H9 (cell line): Measurements from ENCODE around the gene HMGCL. TPM values are rescaled to one million over a fixed set of nuclear protein-coding genes. Genes with fewer than 3 reads are reported as not detected.
A peak's percentile ranks its signal among the peaks of the same experiment; 100 is the strongest.

Source experiments
- DNase-seq: peaks from one replicate; pipeline ENCODE4 v3.0.0-alpha.2; 2017
- H2AFZ ChIP-seq: one replicate; pipeline ENCODE4 v1.6.1; 2013; ENCODE audit warnings: mild to moderate bottlenecking, low read length, control low read depth, moderate library complexity
- H2AK5ac ChIP-seq: 2 replicates; pipeline ENCODE4 v1.6.1; 2013; ENCODE audit warnings: low read length, control low read depth, mixed read lengths; ENCODE audit not compliant: insufficient read length
- H2BK120ac ChIP-seq: one replicate; pipeline ENCODE4 v1.6.1; 2013; ENCODE audit warnings: low read depth, mild to moderate bottlenecking, low read length, control low read depth, inconsistent platforms; ENCODE audit not compliant: poor library complexity, severe bottlenecking
- H2BK12ac ChIP-seq: 2 replicates; pipeline ENCODE4 v1.6.1; 2013; ENCODE audit warnings: low read length, control low read depth, mixed read lengths, low read depth; ENCODE audit not compliant: insufficient read length
- H2BK15ac ChIP-seq: 2 replicates; pipeline ENCODE4 v1.6.1; 2013; ENCODE audit warnings: low read depth, low read length, control low read depth
- H2BK20ac ChIP-seq: one replicate; pipeline ENCODE4 v1.6.1; 2013; ENCODE audit warnings: low read depth, mild to moderate bottlenecking, low read length, control low read depth, inconsistent platforms; ENCODE audit not compliant: poor library complexity, severe bottlenecking
- H2BK5ac ChIP-seq: 2 replicates; pipeline ENCODE4 v1.6.1; 2013; ENCODE audit warnings: low read length, control low read depth, mixed read lengths; ENCODE audit not compliant: insufficient read length
- H3K14ac ChIP-seq: 2 replicates; pipeline ENCODE4 v1.6.1; 2013; ENCODE audit warnings: low read length, control low read depth; ENCODE audit not compliant: insufficient read depth
- H3K18ac ChIP-seq: 2 replicates; pipeline ENCODE4 v1.6.1; 2013; ENCODE audit warnings: low read depth, mild to moderate bottlenecking, mixed read lengths, low read length, control low read depth; ENCODE audit not compliant: insufficient read length
- H3K23ac ChIP-seq: 2 replicates; pipeline ENCODE4 v1.6.1; 2013; ENCODE audit warnings: low read length, control low read depth, mixed read lengths, low read depth; ENCODE audit not compliant: insufficient read length
- H3K23me2 ChIP-seq: 2 replicates; pipeline ENCODE4 v1.6.1; 2013; ENCODE audit warnings: low read depth, mild to moderate bottlenecking, mixed read lengths, low read length, control low read depth; ENCODE audit not compliant: insufficient read length, poor library complexity, severe bottlenecking
- H3K27ac ChIP-seq: 2 replicates; pipeline ENCODE4 v1.5.1; 2013; ENCODE audit warnings: low read length, control low read depth, mixed read lengths, low read depth; ENCODE audit not compliant: insufficient read length
- H3K27me3 ChIP-seq: 2 replicates; pipeline ENCODE4 v1.6.1; 2013; ENCODE audit warnings: low read length, control low read depth, inconsistent platforms; ENCODE audit not compliant: insufficient read depth
- H3K4ac ChIP-seq: 2 replicates; pipeline ENCODE4 v1.6.1; 2013; ENCODE audit warnings: low read depth, mild to moderate bottlenecking, control low read depth, inconsistent platforms, low read length, moderate library complexity
- H3K4me1 ChIP-seq: 2 replicates; pipeline ENCODE4 v1.6.1; 2013; ENCODE audit warnings: low read length, control low read depth, inconsistent platforms; ENCODE audit not compliant: insufficient read depth
- H3K4me2 ChIP-seq: 2 replicates; pipeline ENCODE4 v1.6.1; 2013; ENCODE audit warnings: low read length, control low read depth, mixed read lengths; ENCODE audit not compliant: insufficient read length, insufficient read depth
- H3K56ac ChIP-seq: 2 replicates; pipeline ENCODE4 v1.6.1; 2013; ENCODE audit warnings: low read depth, mild to moderate bottlenecking, mixed read lengths, low read length, control low read depth; ENCODE audit not compliant: insufficient read length
- H3K79me1 ChIP-seq: 2 replicates; pipeline ENCODE4 v1.6.1; 2013; ENCODE audit warnings: low read depth, mild to moderate bottlenecking, moderate library complexity, low read length, control low read depth, inconsistent platforms; ENCODE audit not compliant: insufficient read depth, poor library complexity, severe bottlenecking
- H3K79me2 ChIP-seq: 2 replicates; pipeline ENCODE4 v1.6.1; 2013; ENCODE audit warnings: low read length, control low read depth, inconsistent platforms; ENCODE audit not compliant: insufficient read depth
- H3K9ac ChIP-seq: 2 replicates; pipeline ENCODE4 v1.6.1; 2013; ENCODE audit warnings: low read length, control low read depth, mixed read lengths; ENCODE audit not compliant: insufficient read length; ENCODE audit errors: extremely low read depth
- H3K9me3 ChIP-seq: one replicate; pipeline ENCODE4 v1.6.1; 2013; ENCODE audit warnings: low read depth, low read length, inconsistent platforms; ENCODE audit not compliant: control insufficient read depth
- H3T11ph ChIP-seq: one replicate; pipeline ENCODE4 v1.6.1; 2013; ENCODE audit warnings: mild to moderate bottlenecking, low read length, control low read depth, inconsistent platforms
- H4K20me1 ChIP-seq: one replicate; pipeline ENCODE4 v1.6.1; 2013; ENCODE audit not compliant: control insufficient read depth, insufficient read length, insufficient read depth
- H4K5ac ChIP-seq: 2 replicates; pipeline ENCODE4 v1.6.1; 2013; ENCODE audit warnings: low read depth, mild to moderate bottlenecking, mixed read lengths, low read length, control low read depth; ENCODE audit not compliant: insufficient read length
- H4K8ac ChIP-seq: replicated peaks from 2 replicates; pipeline ENCODE4 v1.6.1; 2013; ENCODE audit warnings: low read length, control low read depth, mixed read lengths, low read depth; ENCODE audit not compliant: insufficient read length
- H4K91ac ChIP-seq: 2 replicates; pipeline ENCODE4 v1.6.1; 2013; ENCODE audit warnings: low read depth, mild to moderate bottlenecking, moderate library complexity, mixed read lengths, low read length, control low read depth; ENCODE audit not compliant: insufficient read length
- H3K27ac Mint-ChIP-seq, 3 experiments: 2 replicates in 2 of 3; 3 replicates in 1 of 3; pipeline ENCODE4 v1.8.0; 2020 to 2021; ENCODE audit warnings: mixed read lengths in 3 of 3, mild to moderate bottlenecking in 1 of 3, moderate library complexity in 1 of 3
- H3K27me3 Mint-ChIP-seq: 2 replicates; pipeline ENCODE4 v1.8.0; 2021; ENCODE audit warnings: low read depth, mild to moderate bottlenecking, moderate library complexity, mixed read lengths
- H3K36me3 Mint-ChIP-seq, 3 experiments: 2 replicates in 2 of 3; 3 replicates in 1 of 3; pipeline ENCODE4 v1.8.0; 2020 to 2021; ENCODE audit warnings: low read depth in 3 of 3, mixed read lengths in 3 of 3; ENCODE audit not compliant: insufficient read depth in 1 of 3
- H3K4me1 Mint-ChIP-seq, 2 experiments: 2 replicates each; pipeline ENCODE4 v1.8.0; 2020; ENCODE audit warnings: mixed read lengths in 2 of 2
- H3K4me3 Mint-ChIP-seq, 2 experiments: 2 replicates in 1 of 2; 3 replicates in 1 of 2; pipeline ENCODE4 v1.8.0; 2020 to 2021; ENCODE audit warnings: mild to moderate bottlenecking in 2 of 2, mixed read lengths in 2 of 2, moderate library complexity in 1 of 2
- H3K9me3 Mint-ChIP-seq, 2 experiments: 2 replicates in 1 of 2; 3 replicates in 1 of 2; pipeline ENCODE4 v1.8.0; 2020; ENCODE audit warnings: mild to moderate bottlenecking in 2 of 2, mixed read lengths in 2 of 2, moderate library complexity in 1 of 2
- WGBS: extraction: QIAGEN DNeasy Blood & Tissue Kit; methylation state at CpG from one replicate; pipeline ENCODE4 v1.1.7; 2013; ENCODE audit warnings: missing lambda C conversion rate, low lambda C conversion rate, mixed read lengths; ENCODE audit not compliant: insufficient read length; ENCODE audit errors: extremely low coverage; 5-methylcytosine and 5-hydroxymethylcytosine counted together
- total RNA-seq: library from RNA; stranded (reverse); gene quantifications from 2 replicates; pipeline ENCODE4 v1.2.1, GENCODE V29; 2021
- TF ChIP-seq, protein P1 (sequence below): fragments of 200-600 bp; sonication (generic); conservative IDR thresholded peaks from 3 replicates; pipeline ENCODE4 v1.8.0; 2021; ENCODE audit warnings: antibody characterized with exemption, mild to moderate bottlenecking

Gene HMGCL
- total RNA-seq, 1 experiment from 2014 or later, result 15.9 TPM

DNA sequence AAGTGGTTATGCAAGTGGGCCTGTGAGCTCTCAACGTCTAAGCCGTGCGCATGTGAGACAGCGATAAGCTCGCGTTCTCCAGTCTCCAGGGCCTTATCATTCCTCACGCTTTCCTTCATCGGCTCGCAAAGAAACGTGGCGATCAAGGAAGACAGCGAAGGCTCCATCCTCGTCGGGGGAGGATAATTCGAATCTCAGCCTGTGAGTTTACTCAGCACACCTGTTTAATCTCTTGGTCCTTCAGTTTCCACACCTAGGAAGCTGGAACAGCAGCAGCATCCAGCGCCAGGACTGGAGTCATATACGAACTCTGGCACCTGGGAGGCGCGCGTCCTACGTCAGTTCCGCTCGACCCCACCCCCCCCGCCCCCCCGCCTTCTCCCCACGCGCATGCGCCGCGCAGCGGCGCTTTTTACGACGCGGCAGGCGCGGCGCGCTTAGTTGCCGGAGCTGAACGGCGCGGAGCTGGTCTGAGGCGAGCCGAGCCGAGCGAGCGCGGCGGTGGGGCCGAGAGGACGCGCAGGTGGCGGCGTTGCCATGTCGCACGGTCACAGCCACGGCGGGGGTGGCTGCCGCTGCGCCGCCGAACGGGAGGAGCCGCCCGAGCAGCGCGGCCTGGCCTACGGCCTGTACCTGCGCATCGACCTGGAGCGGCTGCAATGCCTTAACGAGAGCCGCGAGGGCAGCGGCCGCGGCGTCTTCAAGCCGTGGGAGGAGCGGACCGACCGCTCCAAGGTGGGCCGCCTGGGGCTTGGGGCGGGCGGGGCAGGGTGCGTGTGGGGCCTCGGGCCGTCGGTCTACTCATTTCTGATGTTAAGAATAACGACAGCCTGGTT, 47.0 kb downstream of the HMGCL start, which contains the start of gene PITHD1:
TSS of gene PITHD1 (plus strand) at position 440 of the 836 bp plus-strand sequence. CDS start at position 538, 98 bp downstream.
- no peak within 1 kb of the TSS for H2AK5ac ChIP-seq
- peaks cover 6% of the 10 kb centered on the region for H3K23me2 ChIP-seq
- H3K18ac ChIP-seq, result peak within 1 kb of the TSS; percentile 55
- H3K27ac ChIP-seq, result peak within 1 kb of the TSS; percentile 24
- Mint-ChIP-seq H3K4me1 (peaks cover 9 to 22% of the 10 kb centered on the region in 2 experiments), H3K27me3 (no peaks in the 10 kb centered on the region), H3K9me3 (no peaks in the 10 kb centered on the region), H3K36me3 (peaks cover 7 to 22% (median 22%) of the 10 kb centered on the region in 3 experiments), H3K27ac (peak within 1 kb of the TSS; percentile 94 to 98 (median 96)), H3K4me3 (peak within 1 kb of the TSS; percentile 86 to 92)
- no peak within 1 kb of the TSS for H2BK5ac ChIP-seq
- no peak within 1 kb of the TSS for H3K56ac ChIP-seq
- peak; percentile 84 for DNase-seq
- H2AFZ ChIP-seq, result peak within 1 kb of the TSS; percentile 43
- peaks cover 12% of the 10 kb centered on the region for H3K79me1 ChIP-seq
- WGBS, result no CpG with 5 or more reads among the region's 91 CpGs
- no peak within 1 kb of the TSS for H4K8ac ChIP-seq
- H3K4ac ChIP-seq, result no peak within 1 kb of the TSS
- no peak within 1 kb of the TSS for H2BK12ac ChIP-seq
- no peaks in the 10 kb centered on the region for H4K20me1 ChIP-seq
- no peak within 1 kb of the TSS for H2BK20ac ChIP-seq
- no peak within 1 kb of the TSS for H2BK120ac ChIP-seq
- no peaks in the 10 kb centered on the region; the same call in 1 of the 2 replicates for H3K4me1 ChIP-seq
- no peaks in the 10 kb centered on the region for H3K9me3 ChIP-seq
- peaks cover 10% of the 10 kb centered on the region; the same call in 1 of the 2 replicates for H3K79me2 ChIP-seq
- H3T11ph ChIP-seq, result no peak within 1 kb of the TSS
- no peak within 1 kb of the TSS for H3K23ac ChIP-seq
- no peak within 1 kb of the TSS for H2BK15ac ChIP-seq
- peak within 1 kb of the TSS; percentile 95 for H3K4me2 ChIP-seq
- peak within 1 kb of the TSS; percentile 79; the same call in 1 of the 2 replicates for H3K14ac ChIP-seq
- no peak within 1 kb of the TSS for H4K91ac ChIP-seq
- peak within 1 kb of the TSS; percentile 97 for H3K9ac ChIP-seq
- H4K5ac ChIP-seq, result no peak within 1 kb of the TSS
- no peaks in the 10 kb centered on the region for H3K27me3 ChIP-seq
- TF ChIP-seq, protein P1, sequence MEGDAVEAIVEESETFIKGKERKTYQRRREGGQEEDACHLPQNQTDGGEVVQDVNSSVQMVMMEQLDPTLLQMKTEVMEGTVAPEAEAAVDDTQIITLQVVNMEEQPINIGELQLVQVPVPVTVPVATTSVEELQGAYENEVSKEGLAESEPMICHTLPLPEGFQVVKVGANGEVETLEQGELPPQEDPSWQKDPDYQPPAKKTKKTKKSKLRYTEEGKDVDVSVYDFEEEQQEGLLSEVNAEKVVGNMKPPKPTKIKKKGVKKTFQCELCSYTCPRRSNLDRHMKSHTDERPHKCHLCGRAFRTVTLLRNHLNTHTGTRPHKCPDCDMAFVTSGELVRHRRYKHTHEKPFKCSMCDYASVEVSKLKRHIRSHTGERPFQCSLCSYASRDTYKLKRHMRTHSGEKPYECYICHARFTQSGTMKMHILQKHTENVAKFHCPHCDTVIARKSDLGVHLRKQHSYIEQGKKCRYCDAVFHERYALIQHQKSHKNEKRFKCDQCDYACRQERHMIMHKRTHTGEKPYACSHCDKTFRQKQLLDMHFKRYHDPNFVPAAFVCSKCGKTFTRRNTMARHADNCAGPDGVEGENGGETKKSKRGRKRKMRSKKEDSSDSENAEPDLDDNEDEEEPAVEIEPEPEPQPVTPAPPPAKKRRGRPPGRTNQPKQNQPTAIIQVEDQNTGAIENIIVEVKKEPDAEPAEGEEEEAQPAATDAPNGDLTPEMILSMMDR, result no peak
